T-helper 1 cell (primary cell): Measurements from ENCODE around the gene ACD.

ENCODE experiments used
- DNase-seq, 5 donors: peaks; one replicate each; pipeline ENCODE4 v3.0.0-alpha.2; 2012 to 2020

Gene ACD

GRCh38 chr16:67675579-67675935 lies 15.5 kb upstream of the ACD start:
- no peak for DNase-seq

- DNase-seq = no peak
Observed at GRCh38 chr16:67674851-67675578, 15.0 kb upstream of the ACD start.

- DNase-seq = no peak
Observed at GRCh38 chr16:67673712-67674580, 13.9 kb upstream of the ACD start.

- peak in 2 of 5 donors; percentile 41 to 49 for DNase-seq
Observed at GRCh38 chr16:67672739-67673662, 12.9 kb upstream of the ACD start.

- DNase-seq = no peak
Observed at GRCh38 chr16:67672306-67672705, 12.2 kb upstream of the ACD start.

- no peak for DNase-seq
Observed at GRCh38 chr16:67669499-67670101, 9.5 kb upstream of the ACD start.

GRCh38 chr16:67668495-67669157 lies 8.6 kb upstream of the ACD start:
- DNase-seq = no peak

GRCh38 chr16:67667817-67668494 lies 7.9 kb upstream of the ACD start:
- peak; percentile 59 to 89 (median 78) for DNase-seq

- no peak for DNase-seq
Observed at GRCh38 chr16:67667453-67667816, 7.4 kb upstream of the ACD start.

GRCh38 chr16:67666559-67667452 lies 6.7 kb upstream of the ACD start, which contains the start of the genes C16orf86 and ENKD1:
C16orf86 (plus strand) TSS chr16:67666814; CDS start chr16:67666971, 157 bp downstream.
ENKD1 (minus strand) TSS chr16:67666750; CDS start chr16:67666442, 308 bp downstream.
- DNase-seq = peak; percentile 67 to 84 (median 77)

- no peak for DNase-seq
Observed at GRCh38 chr16:67666032-67666551, 6.0 kb upstream of the ACD start.

GRCh38 chr16:67665598-67665997 lies 5.5 kb upstream of the ACD start:
- DNase-seq = no peak

- no peak for DNase-seq
Observed at GRCh38 chr16:67664871-67665270, 4.8 kb upstream of the ACD start.

GRCh38 chr16:67664258-67664657 lies 4.2 kb upstream of the ACD start:
- no peak for DNase-seq

GRCh38 chr16:67663877-67664222 lies 3.8 kb upstream of the ACD start:
- DNase-seq = no peak

GRCh38 chr16:67663151-67663876 lies 3.3 kb upstream of the ACD start:
- no peak for DNase-seq

- no peak for DNase-seq
Observed at GRCh38 chr16:67662653-67663010, 2.6 kb upstream of the ACD start.

- DNase-seq = no peak
Observed at GRCh38 chr16:67661886-67662652, 2.0 kb upstream of the ACD start.
